Measurements from ENCODE around the gene OR1N2.
"Not testable (repeated sequence)": the region's sequence is repeated elsewhere in the genome, so short reads cannot be mapped to it uniquely, and the experiment has no call there.

- TF ChIP-seq, protein P1, sequence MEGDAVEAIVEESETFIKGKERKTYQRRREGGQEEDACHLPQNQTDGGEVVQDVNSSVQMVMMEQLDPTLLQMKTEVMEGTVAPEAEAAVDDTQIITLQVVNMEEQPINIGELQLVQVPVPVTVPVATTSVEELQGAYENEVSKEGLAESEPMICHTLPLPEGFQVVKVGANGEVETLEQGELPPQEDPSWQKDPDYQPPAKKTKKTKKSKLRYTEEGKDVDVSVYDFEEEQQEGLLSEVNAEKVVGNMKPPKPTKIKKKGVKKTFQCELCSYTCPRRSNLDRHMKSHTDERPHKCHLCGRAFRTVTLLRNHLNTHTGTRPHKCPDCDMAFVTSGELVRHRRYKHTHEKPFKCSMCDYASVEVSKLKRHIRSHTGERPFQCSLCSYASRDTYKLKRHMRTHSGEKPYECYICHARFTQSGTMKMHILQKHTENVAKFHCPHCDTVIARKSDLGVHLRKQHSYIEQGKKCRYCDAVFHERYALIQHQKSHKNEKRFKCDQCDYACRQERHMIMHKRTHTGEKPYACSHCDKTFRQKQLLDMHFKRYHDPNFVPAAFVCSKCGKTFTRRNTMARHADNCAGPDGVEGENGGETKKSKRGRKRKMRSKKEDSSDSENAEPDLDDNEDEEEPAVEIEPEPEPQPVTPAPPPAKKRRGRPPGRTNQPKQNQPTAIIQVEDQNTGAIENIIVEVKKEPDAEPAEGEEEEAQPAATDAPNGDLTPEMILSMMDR (IDR thresholded peaks at IDR 0.05 in 4 of 5, conservative IDR thresholded peaks at IDR 0.05 in 1 of 5): not testable (repeated sequence)
- TF ChIP-seq POLR2A (IDR thresholded peaks at IDR 0.05): not testable (repeated sequence)
Measured at GRCh38 chr9:122537066-122537465, 15.8 kb upstream of the OR1N2 start.
